ENCODE results near the gene PHGDH.
"Not testable (repeated sequence)": the region's sequence is repeated elsewhere in the genome, so short reads cannot be mapped to it uniquely, and the experiment has no call there.

The PHGDH gene

DNA sequence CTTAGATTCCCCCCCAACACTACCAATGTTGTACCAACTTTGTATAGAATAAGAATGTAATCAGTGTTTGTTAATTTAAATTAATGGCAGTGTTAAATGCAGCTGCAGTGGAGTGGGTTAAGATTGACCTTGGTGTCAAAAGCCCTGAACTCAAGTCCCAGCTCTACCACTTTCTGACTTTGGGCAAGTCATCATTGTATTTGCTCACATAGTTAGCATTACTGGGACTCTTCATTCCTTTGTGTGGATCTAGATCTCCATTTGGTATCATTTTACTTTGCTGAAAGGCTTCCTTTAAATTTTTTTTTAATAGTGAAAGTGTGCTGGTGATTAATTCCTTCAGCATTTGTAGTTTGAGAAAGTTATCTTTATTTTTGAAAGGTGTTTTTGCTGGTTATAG is 22.2 kb upstream of the PHGDH start:
- H3K4me1 ChIP-seq (ENCODE audit: control insufficient read depth in 2 of 2, insufficient read depth in 2 of 2, low read length in 2 of 2), result no peaks in the 10 kb centered on the region
- no peaks in the 10 kb centered on the region for H3K36me3 ChIP-seq (ENCODE audit: control insufficient read depth in 2 of 2, insufficient read depth in 2 of 2, low read length in 2 of 2)
- no peaks in the 10 kb centered on the region for H3K9me3 ChIP-seq (ENCODE audit: control insufficient read depth in 2 of 2, low read length in 2 of 2)
- H3K9ac ChIP-seq (ENCODE audit: low read depth in 1 of 2, low read length in 2 of 2), result no peak overlapping the region
- H3K27me3 ChIP-seq (ENCODE audit: control insufficient read depth in 2 of 2, insufficient read depth in 2 of 2, low read length in 2 of 2), result no peaks in the 10 kb centered on the region
- no peak overlapping the region for H3K27ac ChIP-seq (ENCODE audit: low read depth in 2 of 2, low read length in 2 of 2)
- H3K4me3 ChIP-seq (ENCODE audit: low read length in 2 of 2), result no peak overlapping the region

DNA sequence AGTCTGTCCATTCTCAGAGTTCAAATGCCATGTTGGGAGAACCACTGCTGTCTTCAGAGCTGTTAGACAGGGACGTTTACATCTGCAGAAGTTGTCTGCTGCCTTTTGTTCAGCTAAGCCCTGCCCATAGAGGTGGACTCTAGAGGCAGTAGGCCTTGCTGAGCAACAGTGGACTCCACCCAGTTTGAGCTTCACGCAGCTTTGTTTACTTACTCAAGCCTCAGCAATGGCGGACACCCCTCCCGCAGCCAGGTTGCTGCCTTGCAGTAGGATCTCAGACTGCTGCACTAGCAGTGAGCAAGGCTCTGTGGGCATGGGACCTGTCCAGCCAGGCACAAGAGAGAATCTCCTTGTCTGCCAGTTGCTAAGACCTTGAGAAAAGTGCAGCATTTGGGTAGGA is 14.9 kb upstream of the PHGDH start:
- not testable (repeated sequence) for H3K27ac ChIP-seq (ENCODE audit: low read depth in 2 of 2, low read length in 2 of 2); H3K9me3 ChIP-seq (ENCODE audit: control insufficient read depth in 2 of 2, low read length in 2 of 2); H3K4me3 ChIP-seq (ENCODE audit: low read length in 2 of 2); H3K9ac ChIP-seq (ENCODE audit: low read depth in 1 of 2, low read length in 2 of 2); H3K4me1 ChIP-seq (ENCODE audit: control insufficient read depth in 2 of 2, insufficient read depth in 2 of 2, low read length in 2 of 2); H3K36me3 ChIP-seq (ENCODE audit: control insufficient read depth in 2 of 2, insufficient read depth in 2 of 2, low read length in 2 of 2); H3K27me3 ChIP-seq (ENCODE audit: control insufficient read depth in 2 of 2, insufficient read depth in 2 of 2, low read length in 2 of 2)

DNA sequence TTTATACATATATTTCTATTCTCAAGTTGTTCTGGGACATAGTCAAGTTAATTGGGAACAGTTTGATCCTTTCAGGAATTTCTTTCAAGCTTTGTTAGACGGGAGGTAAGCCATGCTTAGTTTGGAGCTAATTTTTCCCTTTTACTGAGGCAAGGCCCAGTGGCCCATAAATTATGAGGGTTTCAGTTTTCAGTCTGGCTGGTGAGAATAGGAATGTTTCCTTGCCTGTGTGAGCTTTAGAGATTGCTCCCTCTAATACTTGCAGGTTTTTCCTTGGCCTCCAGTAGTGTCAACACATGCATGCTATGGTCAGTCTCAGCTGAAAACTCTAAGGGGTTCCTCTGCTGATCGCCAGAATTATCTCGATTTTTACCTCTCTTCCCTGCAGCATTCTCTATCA is 14.1 kb upstream of the PHGDH start:
- H3K27me3 ChIP-seq (ENCODE audit: control insufficient read depth in 2 of 2, insufficient read depth in 2 of 2, low read length in 2 of 2), result no peaks in the 10 kb centered on the region
- H3K36me3 ChIP-seq (ENCODE audit: control insufficient read depth in 2 of 2, insufficient read depth in 2 of 2, low read length in 2 of 2), result no peaks in the 10 kb centered on the region
- peaks cover 0 to 5% of the 10 kb centered on the region in 2 donors for H3K4me1 ChIP-seq (ENCODE audit: control insufficient read depth in 2 of 2, insufficient read depth in 2 of 2, low read length in 2 of 2)
- peaks cover 4 to 7% of the 10 kb centered on the region in 2 donors for H3K9me3 ChIP-seq (ENCODE audit: control insufficient read depth in 2 of 2, low read length in 2 of 2)
- no peak overlapping the region for H3K9ac ChIP-seq (ENCODE audit: low read depth in 1 of 2, low read length in 2 of 2)
- H3K4me3 ChIP-seq (ENCODE audit: low read length in 2 of 2), result no peak overlapping the region
- H3K27ac ChIP-seq (ENCODE audit: low read depth in 2 of 2, low read length in 2 of 2), result no peak overlapping the region

DNA sequence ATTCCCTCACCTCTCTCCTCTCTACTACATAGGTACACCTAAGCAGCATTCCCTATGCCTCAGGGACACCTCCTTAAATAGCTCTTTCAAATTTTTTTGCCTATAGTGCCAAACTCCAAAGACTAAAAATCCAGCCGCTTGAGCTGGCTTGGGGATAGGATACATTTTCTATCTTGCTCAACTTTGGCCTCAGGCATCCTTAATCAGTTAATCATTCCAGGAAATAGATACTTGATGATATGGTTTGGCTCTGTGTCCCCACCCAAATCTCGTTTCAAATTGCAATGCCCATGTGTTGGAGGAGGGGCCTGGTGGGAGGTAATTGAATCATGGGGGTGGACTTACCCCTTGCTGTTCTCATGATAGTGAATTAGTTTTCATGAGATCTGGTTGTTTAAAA is 11.4 kb upstream of the PHGDH start:
- H3K9ac ChIP-seq (ENCODE audit: low read depth in 1 of 2, low read length in 2 of 2), result no peak overlapping the region
- peaks cover 4 to 7% of the 10 kb centered on the region in 2 donors for H3K9me3 ChIP-seq (ENCODE audit: control insufficient read depth in 2 of 2, low read length in 2 of 2)
- H3K27ac ChIP-seq (ENCODE audit: low read depth in 2 of 2, low read length in 2 of 2), result no peak overlapping the region
- no peaks in the 10 kb centered on the region for H3K27me3 ChIP-seq (ENCODE audit: control insufficient read depth in 2 of 2, insufficient read depth in 2 of 2, low read length in 2 of 2)
- H3K4me1 ChIP-seq (ENCODE audit: control insufficient read depth in 2 of 2, insufficient read depth in 2 of 2, low read length in 2 of 2), result peaks cover 0 to 5% of the 10 kb centered on the region in 2 donors
- H3K36me3 ChIP-seq (ENCODE audit: control insufficient read depth in 2 of 2, insufficient read depth in 2 of 2, low read length in 2 of 2), result no peaks in the 10 kb centered on the region
- no peak overlapping the region for H3K4me3 ChIP-seq (ENCODE audit: low read length in 2 of 2)

DNA sequence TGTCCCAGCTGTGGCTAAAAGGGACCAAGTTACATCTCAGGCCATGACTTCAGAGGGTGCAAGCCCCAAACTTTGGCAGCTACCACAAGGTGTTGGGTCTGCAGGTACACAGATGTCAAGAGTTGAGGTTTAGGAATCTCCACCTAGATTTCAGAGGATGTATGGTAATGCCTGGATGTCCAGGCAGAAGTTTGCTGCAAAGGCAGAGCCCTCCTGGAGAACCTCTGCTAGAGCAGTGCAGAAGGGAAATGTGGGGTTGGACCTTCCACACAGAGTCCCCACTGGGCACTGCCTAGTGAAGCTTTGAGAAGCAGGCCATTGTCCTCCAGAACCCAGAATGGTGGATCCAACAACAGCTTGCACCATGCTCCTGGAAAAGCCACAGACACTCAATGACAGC is 10.1 kb upstream of the PHGDH start:
- H3K4me3 ChIP-seq (ENCODE audit: low read length in 2 of 2), result no peak overlapping the region
- peaks cover 4 to 7% of the 10 kb centered on the region in 2 donors for H3K9me3 ChIP-seq (ENCODE audit: control insufficient read depth in 2 of 2, low read length in 2 of 2)
- no peak overlapping the region for H3K9ac ChIP-seq (ENCODE audit: low read depth in 1 of 2, low read length in 2 of 2)
- no peaks in the 10 kb centered on the region for H3K27me3 ChIP-seq (ENCODE audit: control insufficient read depth in 2 of 2, insufficient read depth in 2 of 2, low read length in 2 of 2)
- no peak overlapping the region for H3K27ac ChIP-seq (ENCODE audit: low read depth in 2 of 2, low read length in 2 of 2)
- H3K4me1 ChIP-seq (ENCODE audit: control insufficient read depth in 2 of 2, insufficient read depth in 2 of 2, low read length in 2 of 2), result peaks cover 0 to 4% of the 10 kb centered on the region in 2 donors
- H3K36me3 ChIP-seq (ENCODE audit: control insufficient read depth in 2 of 2, insufficient read depth in 2 of 2, low read length in 2 of 2), result no peaks in the 10 kb centered on the region

DNA sequence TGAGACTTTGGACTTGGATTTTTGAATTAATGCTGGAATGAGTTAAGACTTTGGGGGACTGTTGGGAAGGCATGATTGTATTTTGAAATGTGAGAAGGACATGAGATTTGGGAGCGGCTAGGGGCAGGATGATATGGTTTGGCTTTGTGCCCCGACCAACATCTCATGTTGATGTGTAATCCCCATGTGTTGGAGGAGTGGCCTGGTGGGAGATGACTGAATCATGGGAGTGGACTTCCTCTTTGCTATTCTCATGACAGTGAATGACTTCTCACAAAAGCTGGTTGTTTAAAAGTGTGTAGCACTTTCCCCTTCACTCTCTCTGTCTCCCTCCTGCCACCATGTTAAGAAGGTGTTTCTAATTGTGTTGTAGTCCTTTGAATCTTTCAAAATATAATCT is 9.3 kb upstream of the PHGDH start:
- H3K4me3 ChIP-seq (ENCODE audit: low read length in 2 of 2), result no peak overlapping the region
- no peaks in the 10 kb centered on the region for H3K27me3 ChIP-seq (ENCODE audit: control insufficient read depth in 2 of 2, insufficient read depth in 2 of 2, low read length in 2 of 2)
- no peak overlapping the region for H3K9ac ChIP-seq (ENCODE audit: low read depth in 1 of 2, low read length in 2 of 2)
- no peak overlapping the region for H3K27ac ChIP-seq (ENCODE audit: low read depth in 2 of 2, low read length in 2 of 2)
- no peaks in the 10 kb centered on the region for H3K36me3 ChIP-seq (ENCODE audit: control insufficient read depth in 2 of 2, insufficient read depth in 2 of 2, low read length in 2 of 2)
- H3K4me1 ChIP-seq (ENCODE audit: control insufficient read depth in 2 of 2, insufficient read depth in 2 of 2, low read length in 2 of 2), result no peaks in the 10 kb centered on the region
- peaks cover 4 to 7% of the 10 kb centered on the region in 2 donors for H3K9me3 ChIP-seq (ENCODE audit: control insufficient read depth in 2 of 2, low read length in 2 of 2)

DNA sequence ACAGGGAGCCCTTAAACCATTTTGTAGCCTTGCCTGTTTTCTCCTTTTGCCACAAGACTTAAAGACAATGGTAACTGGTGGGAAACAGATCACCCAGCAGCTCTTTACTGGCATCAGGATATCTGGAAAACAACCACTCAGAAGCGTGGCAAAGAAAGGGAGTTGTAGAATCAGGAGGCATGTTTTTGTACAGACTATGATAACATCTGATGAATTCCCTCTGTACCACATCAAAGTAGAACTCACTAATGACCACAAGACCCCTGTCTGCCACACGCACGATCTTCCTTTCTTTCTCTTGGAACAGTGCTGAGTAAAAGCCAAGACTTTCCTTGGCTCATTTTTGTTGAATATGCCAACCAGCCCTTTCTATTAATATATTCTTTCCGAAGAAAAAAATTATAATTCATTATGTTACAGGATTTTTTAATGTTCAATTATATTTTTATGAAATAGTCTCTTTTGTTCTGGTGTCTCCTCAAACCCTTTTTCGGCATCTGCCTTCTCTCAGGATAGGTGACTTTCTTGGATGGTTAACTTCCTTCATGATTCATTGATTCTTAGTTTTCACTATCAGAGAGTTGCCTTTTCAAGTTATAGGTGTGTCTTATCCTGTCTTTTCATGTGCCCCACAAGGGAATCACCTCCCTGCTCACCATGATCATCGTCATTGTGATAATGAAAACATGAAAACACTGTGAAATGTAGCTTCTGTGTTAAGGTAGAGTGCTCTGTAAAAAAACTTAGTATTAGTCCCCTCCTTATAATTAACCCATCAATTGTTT is 7.9 kb upstream of the PHGDH start:
- Histone ChIP-seq H3K9ac (ENCODE audit: low read depth in 1 of 2, low read length in 2 of 2) (no peak overlapping the region), H3K4me1 (ENCODE audit: control insufficient read depth in 2 of 2, insufficient read depth in 2 of 2, low read length in 2 of 2) (no peaks in the 10 kb centered on the region), H3K4me3 (ENCODE audit: low read length in 2 of 2) (no peak overlapping the region), H3K27me3 (ENCODE audit: control insufficient read depth in 2 of 2, insufficient read depth in 2 of 2, low read length in 2 of 2) (no peaks in the 10 kb centered on the region), H3K36me3 (ENCODE audit: control insufficient read depth in 2 of 2, insufficient read depth in 2 of 2, low read length in 2 of 2) (no peaks in the 10 kb centered on the region), H3K9me3 (ENCODE audit: control insufficient read depth in 2 of 2, low read length in 2 of 2) (peaks cover 4 to 7% of the 10 kb centered on the region in 2 donors), H3K27ac (ENCODE audit: low read depth in 2 of 2, low read length in 2 of 2) (no peak overlapping the region)

DNA sequence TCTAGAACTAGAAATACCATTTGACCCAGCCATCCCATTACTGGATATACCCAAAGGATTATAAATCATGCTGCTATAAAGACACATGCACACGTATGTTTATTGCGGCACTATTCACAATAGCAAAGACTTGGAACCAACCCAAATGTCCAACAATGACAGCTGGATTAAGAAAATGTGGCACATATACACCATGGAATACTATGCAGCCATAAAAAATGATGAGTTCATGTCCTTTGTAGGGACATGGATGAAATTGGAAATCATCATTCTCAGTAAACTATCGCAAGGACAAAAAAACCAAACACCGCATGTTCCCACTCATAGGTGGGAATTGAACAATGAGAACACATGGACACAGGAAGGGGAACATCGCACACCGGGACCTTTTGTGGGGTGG is 5.1 kb upstream of the PHGDH start:
- H3K4me1 ChIP-seq (ENCODE audit: control insufficient read depth in 2 of 2, insufficient read depth in 2 of 2, low read length in 2 of 2); H3K27me3 ChIP-seq (ENCODE audit: control insufficient read depth in 2 of 2, insufficient read depth in 2 of 2, low read length in 2 of 2); H3K36me3 ChIP-seq (ENCODE audit: control insufficient read depth in 2 of 2, insufficient read depth in 2 of 2, low read length in 2 of 2); H3K27ac ChIP-seq (ENCODE audit: low read depth in 2 of 2, low read length in 2 of 2); H3K9ac ChIP-seq (ENCODE audit: low read depth in 1 of 2, low read length in 2 of 2); H3K9me3 ChIP-seq (ENCODE audit: control insufficient read depth in 2 of 2, low read length in 2 of 2); H3K4me3 ChIP-seq (ENCODE audit: low read length in 2 of 2): not testable (repeated sequence)

DNA sequence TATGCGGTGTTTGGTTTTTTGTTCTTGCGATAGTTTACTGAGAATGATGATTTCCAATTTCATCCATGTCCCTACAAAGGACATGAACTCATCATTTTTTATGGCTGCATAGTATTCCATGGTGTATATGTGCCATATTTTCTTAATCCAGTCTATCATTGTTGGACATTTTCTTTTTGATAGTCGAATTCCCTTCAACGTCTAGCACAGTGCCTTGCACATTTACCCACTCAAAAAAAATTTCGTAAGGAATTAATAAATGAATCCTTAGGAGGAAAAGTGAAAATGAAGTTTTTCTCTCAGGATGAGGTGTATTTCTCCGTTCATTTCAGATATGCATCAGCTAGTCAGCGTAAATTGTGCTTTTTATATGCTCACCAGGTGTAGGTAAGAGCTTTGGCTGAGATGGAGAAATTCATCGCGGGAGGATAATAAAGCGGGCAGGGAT is 354 bp upstream of the PHGDH start:
- H3K9me3 ChIP-seq (ENCODE audit: control insufficient read depth in 2 of 2, low read length in 2 of 2); H3K9ac ChIP-seq (ENCODE audit: low read depth in 1 of 2, low read length in 2 of 2); H3K36me3 ChIP-seq (ENCODE audit: control insufficient read depth in 2 of 2, insufficient read depth in 2 of 2, low read length in 2 of 2); H3K4me1 ChIP-seq (ENCODE audit: control insufficient read depth in 2 of 2, insufficient read depth in 2 of 2, low read length in 2 of 2); H3K27me3 ChIP-seq (ENCODE audit: control insufficient read depth in 2 of 2, insufficient read depth in 2 of 2, low read length in 2 of 2); H3K27ac ChIP-seq (ENCODE audit: low read depth in 2 of 2, low read length in 2 of 2): not testable (repeated sequence)
- H3K4me3 ChIP-seq (ENCODE audit: low read length in 2 of 2), result peak overlapping the region; percentile 72 to 79

DNA sequence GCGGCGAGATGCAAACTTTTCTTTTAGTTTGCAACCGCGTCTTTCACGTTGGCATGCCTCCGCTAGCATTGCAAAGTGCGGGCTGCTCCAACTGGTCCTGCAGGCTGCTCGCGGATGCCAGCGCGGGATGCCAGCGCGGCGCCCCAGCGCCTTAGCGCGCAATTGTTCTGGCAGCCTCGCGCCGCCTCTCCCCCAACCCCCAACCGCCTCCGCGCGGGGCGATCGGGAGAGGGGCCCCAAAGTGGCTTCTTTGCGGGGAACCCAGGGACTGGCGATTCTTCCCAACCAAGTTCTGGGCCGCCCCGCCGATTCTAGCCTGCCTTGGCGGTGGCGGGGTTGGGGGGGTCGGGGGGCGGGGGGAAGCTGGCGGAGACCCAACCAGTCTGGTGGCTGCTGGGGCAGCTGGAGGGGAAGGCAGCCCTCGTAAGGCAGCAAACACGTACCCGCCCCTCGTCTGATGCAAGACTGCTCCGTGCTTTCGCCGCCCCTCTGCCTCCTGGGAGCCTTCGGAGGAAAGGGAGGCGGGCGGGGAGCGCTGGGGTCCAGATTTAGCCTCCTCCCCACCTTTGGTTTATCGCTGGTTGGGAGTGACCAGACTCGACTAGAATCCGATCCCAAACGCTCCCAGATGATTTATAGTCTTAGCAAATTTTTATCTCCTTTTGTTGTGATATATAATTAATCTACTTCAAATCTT is 756 bp downstream of the PHGDH start:
- peak overlapping the region in 1 of 2 donors; percentile 41 for H3K27ac ChIP-seq (ENCODE audit: low read depth in 2 of 2, low read length in 2 of 2)

More for the DNA sequence above, 756 bp downstream of the PHGDH start:
- Histone ChIP-seq H3K36me3 (ENCODE audit: control insufficient read depth in 2 of 2, insufficient read depth in 2 of 2, low read length in 2 of 2) (no peaks in the 10 kb centered on the region), H3K27me3 (ENCODE audit: control insufficient read depth in 2 of 2, insufficient read depth in 2 of 2, low read length in 2 of 2) (peaks cover 0 to 4% of the 10 kb centered on the region in 2 donors), H3K9me3 (ENCODE audit: control insufficient read depth in 2 of 2, low read length in 2 of 2) (no peaks in the 10 kb centered on the region), H3K4me1 (ENCODE audit: control insufficient read depth in 2 of 2, insufficient read depth in 2 of 2, low read length in 2 of 2) (peaks cover 2 to 9% of the 10 kb centered on the region in 2 donors), H3K9ac (ENCODE audit: low read depth in 1 of 2, low read length in 2 of 2) (peak overlapping the region in 1 of 2 donors; percentile 11), H3K4me3 (ENCODE audit: low read length in 2 of 2) (peak overlapping the region; percentile 72 to 79)
